HepG2 (cell line): Measurements from ENCODE around the gene ACOXL. TPM values are rescaled to one million over a fixed set of nuclear protein-coding genes. Genes with fewer than 3 reads are reported as not detected.

Experiments used
- ATAC-seq: fragments of 200-7000 bp; cut with Tn5 transposase; 3 replicates; pipeline ENCODE4 v1.9.1; 2020; ENCODE audit warnings: mild to moderate bottlenecking, moderate library complexity
- BruUV-seq: library from RNA; stranded (reverse); fragments of 400-500 nt; replicated peaks from 2 replicates; lab custom pipeline; 2021; lab: Mats Ljungman, UMichigan
- CTCF ChIA-PET: fragments of 300-600 bp; formaldehyde crosslinking; extraction: SDS; loops from one replicate; lab custom pipeline; 2021; ENCODE audit warnings: low total read pairs, inconsistent platforms, low intra/inter-chr PET ratio; lab: Yijun Ruan, JAX
- POLR2A ChIA-PET: fragments of 350-600 bp; sonication (Branson Sonifier 250); formaldehyde crosslinking; loops from one replicate; lab custom pipeline; 2020; ENCODE audit warnings: antibody characterized with exemption, inconsistent platforms; lab: Yijun Ruan, JAX
- DNase-seq: peaks from one replicate; pipeline ENCODE4 v3.0.0-alpha.2; 2015; ENCODE audit warnings: low spot score
- FAIRE-seq: peaks from 3 replicates; lab custom pipeline; 2011; peaks lifted over from hg19 to GRCh38; lab: Jason Lieb, UNC
- H2AFZ ChIP-seq: one replicate; pipeline ENCODE4 v1.6.1; 2011; ENCODE audit warnings: low read length, inconsistent platforms
- H3K27ac ChIP-seq: fragments of 300-600 bp; 3 replicates; pipeline ENCODE4 v1.8.0; 2011; ENCODE audit warnings: mixed run types, mild to moderate bottlenecking, mixed read lengths, low read length, inconsistent platforms; ENCODE audit not compliant: insufficient read depth; ENCODE audit errors: extremely low read length
- H3K27me3 ChIP-seq, 2 experiments: fragments of 200-600 bp in 1 of 2; 2 replicates in 1 of 2; 3 replicates in 1 of 2; pipeline versions ENCODE4 v1.6.0 to v1.8.0; 2011; ENCODE audit warnings: low read length in 2 of 2, mild to moderate bottlenecking in 2 of 2, moderate library complexity in 2 of 2, inconsistent platforms in 1 of 2; ENCODE audit not compliant: insufficient read depth in 2 of 2, control insufficient read depth in 1 of 2
- H3K36me3 ChIP-seq, 2 experiments: fragments of 200-600 bp in 1 of 2; replicated peaks in 1 of 2; 2 replicates in 1 of 2; 3 replicates in 1 of 2; pipeline versions ENCODE4 v1.5.1 to v1.8.0; 2011; ENCODE audit warnings: low read length in 2 of 2, inconsistent platforms in 1 of 2; ENCODE audit not compliant: insufficient read depth in 2 of 2, control insufficient read depth in 1 of 2
- H3K4me1 ChIP-seq: 2 replicates; pipeline ENCODE4 v1.5.1; 2012; ENCODE audit warnings: low read length, inconsistent platforms; ENCODE audit not compliant: insufficient read depth
- H3K4me2 ChIP-seq: 2 replicates; pipeline ENCODE4 v1.6.0; 2011; ENCODE audit warnings: low read depth, low read length, inconsistent platforms
- H3K4me3 ChIP-seq, 3 experiments: fragments of 200-600 bp in 1 of 3; sonication (generic), shearing (Covaris generic) in 1 of 3; replicated peaks in 1 of 3; 2 replicates each; pipeline ENCODE4 v1.5.1; 2011 to 2016; ENCODE audit warnings: low read length in 3 of 3, inconsistent platforms in 2 of 3, low read depth in 2 of 3, mild to moderate bottlenecking in 2 of 3, control low read depth in 1 of 3, mixed read lengths in 1 of 3; ENCODE audit not compliant: insufficient read depth in 1 of 3
- H3K79me2 ChIP-seq: one replicate; pipeline ENCODE4 v1.6.1; 2011; ENCODE audit warnings: low read length, inconsistent platforms; ENCODE audit not compliant: insufficient read depth
- H3K9ac ChIP-seq: 2 replicates; pipeline ENCODE4 v1.6.0; 2011; ENCODE audit warnings: mild to moderate bottlenecking, low read depth, low read length, inconsistent platforms; ENCODE audit not compliant: insufficient read depth
- H3K9me3 ChIP-seq: 2 replicates; pipeline ENCODE4 v1.5.1; 2012; ENCODE audit warnings: mild to moderate bottlenecking, low read length
- H4K20me1 ChIP-seq: 2 replicates; pipeline ENCODE4 v1.6.0; 2011; ENCODE audit warnings: inconsistent platforms, mild to moderate bottlenecking, low read length, moderate library complexity; ENCODE audit not compliant: insufficient read depth
- HHEX ChIP-seq: IDR thresholded peaks from 2 replicates; pipeline ENCODE4 v1.6.1; 2016; ENCODE audit warnings: control low read depth
- KDM6A ChIP-seq: IDR thresholded peaks from 2 replicates; pipeline ENCODE4 v1.6.1; 2016; ENCODE audit warnings: low read depth
- MAFF ChIP-seq: IDR thresholded peaks from 2 replicates; pipeline ENCODE4 v1.6.1; 2011; ENCODE audit warnings: low read depth, low read length, improper control_type of control experiment
- POLR2A ChIP-seq, 2 experiments: IDR thresholded peaks; 2 replicates each; pipeline ENCODE4 v1.6.1; 2011; ENCODE audit warnings: low read depth in 2 of 2, low read length in 2 of 2, mild to moderate bottlenecking in 1 of 2, moderate library complexity in 1 of 2; ENCODE audit not compliant: insufficient read depth in 1 of 2
- RELA ChIP-seq: sonication (generic); formaldehyde crosslinking; IDR thresholded peaks from 2 replicates; pipeline ENCODE4 v1.4.0; 2020; ENCODE audit warnings: missing genetic modification reagents
- TCF7L2 ChIP-seq: IDR thresholded peaks from 2 replicates; pipeline ENCODE4 v1.6.1; 2011; ENCODE audit warnings: mild to moderate bottlenecking, low read depth, low read length, moderate library complexity
- TEAD2 ChIP-seq: sonication (generic); formaldehyde crosslinking; IDR thresholded peaks from 2 replicates; pipeline ENCODE4 v1.9.0; 2021; ENCODE audit warnings: missing genetic modification reagents
- TFDP1 ChIP-seq: IDR thresholded peaks from 2 replicates; pipeline ENCODE4 v1.6.1; 2016; ENCODE audit warnings: missing compliant biosample characterization, missing genetic modification reagents, borderline replicate concordance
- TP53 ChIP-seq: sonication (generic); formaldehyde crosslinking; conservative IDR thresholded peaks from 2 replicates; pipeline ENCODE4 v1.4.0; 2020; ENCODE audit warnings: missing genetic modification reagents
- ZNF138 ChIP-seq: sonication (generic); formaldehyde crosslinking; IDR thresholded peaks from 2 replicates; pipeline ENCODE4 v1.5.0; 2020; ENCODE audit warnings: mild to moderate bottlenecking, low read depth, missing genetic modification reagents
- ZNF142 ChIP-seq: sonication (generic); formaldehyde crosslinking; IDR thresholded peaks from 2 replicates; pipeline ENCODE4 v1.4.0; 2020; ENCODE audit warnings: missing genetic modification reagents
- ZNF296 ChIP-seq: sonication (generic); formaldehyde crosslinking; conservative IDR thresholded peaks from 2 replicates; pipeline ENCODE4 v1.5.0; 2020; ENCODE audit warnings: mild to moderate bottlenecking, missing genetic modification reagents
- ZNF44 ChIP-seq: sonication (generic); formaldehyde crosslinking; IDR thresholded peaks from 2 replicates; pipeline ENCODE4 v1.5.1; 2020; ENCODE audit warnings: mild to moderate bottlenecking, missing genetic modification reagents
- ZNF564 ChIP-seq: sonication (generic); formaldehyde crosslinking; IDR thresholded peaks from 2 replicates; pipeline ENCODE4 v1.8.1; 2023; ENCODE audit warnings: mild to moderate bottlenecking, missing genetic modification reagents
- ZNF576 ChIP-seq: sonication (generic); formaldehyde crosslinking; IDR thresholded peaks from 2 replicates; pipeline ENCODE4 v1.4.0; 2020; ENCODE audit warnings: mild to moderate bottlenecking, missing genetic modification reagents
- ZZZ3 ChIP-seq: sonication (generic); formaldehyde crosslinking; IDR thresholded peaks from 2 replicates; pipeline ENCODE4 v1.4.0; 2020; ENCODE audit warnings: missing genetic modification reagents, mild to moderate bottlenecking, borderline replicate concordance
- WGBS: methylation state at CpG from one replicate; pipeline ENCODE4 v1.1.6; 2017; ENCODE audit warnings: low lambda C conversion rate; 5-methylcytosine and 5-hydroxymethylcytosine counted together
- in situ Hi-C: cut with HindIII; loops from 2 replicates; pipeline ENCODE4 v1.10.0; 2017; ENCODE audit warnings: low pct_unique_long_range_greater_than_20kb; ENCODE audit not compliant: extremely low pct_ligation_motif_present
- intact Hi-C: fragments of 100-400 bp; cut with micrococcal nuclease; formaldehyde crosslinking; loops from one replicate; pipeline ENCODE4 v1.10.0; 2022; ENCODE audit not compliant: unreplicated experiment
- polyA plus RNA-seq, 8 experiments: library from polyadenylated mRNA; depleted of rRNA in 3 of 8; stranded (reverse) in 7 of 8; unstranded in 1 of 8; fragments of >200 nt; fragmentation: Illumina TruSeq in 4 of 8; extraction: Trizol in 4 of 8; gene quantifications; 2 replicates each; pipeline versions ENCODE4 v1.2.1 to v1.2.3, GENCODE V29; 2011 to 2016; ENCODE audit warnings: low read depth in 4 of 8, missing spikeins in 1 of 8, mixed read lengths in 1 of 8; ENCODE audit not compliant: insufficient read depth in 1 of 8
- total RNA-seq, 5 experiments: library from RNA; depleted of rRNA; stranded (reverse); fragments of >200 nt; fragmentation: Illumina TruSeq; extraction: Trizol; gene quantifications; 2 replicates each; pipeline ENCODE4 v1.2.3, GENCODE V29; 2016; ENCODE audit warnings: low read depth in 1 of 5

The ACOXL gene
- total and polyA plus RNA-seq, 2 of the 13 experiments (the other 11 are each of a cell fraction or from before 2014, with no cell fraction given), result not detected

GRCh38 chr2:110909501-110909900 is 177.1 kb downstream of the ACOXL start:
- POLR2A ChIA-PET, result no interaction called here
- WGBS, result 14% methylated on average over 3 of the region's 3 CpGs
- no peak for ATAC-seq
- TF ChIP-seq HHEX, result no peak
- no peak for TF ChIP-seq KDM6A (CRISPR knock-in tag)
- TF ChIP-seq ZNF296, result no peak
- TF ChIP-seq TFDP1, result no peak
- TF ChIP-seq ZNF576 (CRISPR knock-in tag), result no peak
- no peak for TF ChIP-seq TEAD2 (CRISPR knock-in tag)
- TF ChIP-seq ZNF564 (CRISPR knock-in tag), result no peak
- TF ChIP-seq ZZZ3 (CRISPR knock-in tag), result no peak
- TF ChIP-seq ZNF44 (CRISPR knock-in tag), result no peak
- no peak for TF ChIP-seq TP53 (CRISPR knock-in tag)
- TF ChIP-seq POLR2A (IDR thresholded peaks at IDR 0.05; ENCODE audit: insufficient read depth in 1 of 2, low read depth in 2 of 2, low read length in 2 of 2), result no peak
- TF ChIP-seq MAFF, result no peak
- no peak for TF ChIP-seq TCF7L2
- no peak for TF ChIP-seq RELA
- no peak for TF ChIP-seq ZNF138 (CRISPR knock-in tag)
- TF ChIP-seq ZNF142 (CRISPR knock-in tag), result no peak

More at GRCh38 chr2:110909501-110909900, 177.1 kb downstream of the ACOXL start:
- H3K4me2 ChIP-seq, result no peak overlapping the region
- DNase-seq (no peak), FAIRE-seq (no peak)
- no peaks in the 10 kb centered on the region for H4K20me1 ChIP-seq
- H3K27ac ChIP-seq, result no peak overlapping the region
- H3K27me3 ChIP-seq, result peaks cover 0 to 9% of the 10 kb centered on the region in 2 experiments; a peak in 1 of 5 replicates
- H2AFZ ChIP-seq, result no peak overlapping the region
- 0 out of 2 replicates have a peak, but pooled peaks cover 6% of the 10 kb centered on the region for H3K9me3 ChIP-seq
- no peak overlapping the region for H3K4me3 ChIP-seq
- intact Hi-C loops (no loop called here), in situ Hi-C loops (no loop called here)
- BruUV-seq, result no TSS peak
- H3K9ac ChIP-seq, result no peak overlapping the region
- H3K4me1 ChIP-seq, result no peaks in the 10 kb centered on the region
- no peaks in the 10 kb centered on the region for H3K79me2 ChIP-seq
- CTCF ChIA-PET, result no interaction called here
- H3K36me3 ChIP-seq, result no peaks in the 10 kb centered on the region
